ENCODE measurements around the gene EXD3.

GRCh38 chr9:137381501-137382443 is 41.2 kb downstream of the EXD3 start:
- TF ChIP-seq FOXA1 (IDR thresholded peaks at IDR 0.05) (no peak), FOXA1 (CRISPR knock-in tag; IDR thresholded peaks at IDR 0.05) (no peak), TFDP1 (CRISPR knock-in tag; IDR thresholded peaks at IDR 0.05; ENCODE audit: borderline replicate concordance) (no peak), FOSL2 (CRISPR knock-in tag; IDR thresholded peaks at IDR 0.05) (no peak), CTCF (CRISPR knock-in tag; IDR thresholded peaks at IDR 0.05) (no peak)
- TF ChIP-seq, protein P1, sequence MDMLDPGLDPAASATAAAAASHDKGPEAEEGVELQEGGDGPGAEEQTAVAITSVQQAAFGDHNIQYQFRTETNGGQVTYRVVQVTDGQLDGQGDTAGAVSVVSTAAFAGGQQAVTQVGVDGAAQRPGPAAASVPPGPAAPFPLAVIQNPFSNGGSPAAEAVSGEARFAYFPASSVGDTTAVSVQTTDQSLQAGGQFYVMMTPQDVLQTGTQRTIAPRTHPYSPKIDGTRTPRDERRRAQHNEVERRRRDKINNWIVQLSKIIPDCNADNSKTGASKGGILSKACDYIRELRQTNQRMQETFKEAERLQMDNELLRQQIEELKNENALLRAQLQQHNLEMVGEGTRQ (IDR thresholded peaks at IDR 0.05; ENCODE audit: low read depth, low read length) = no peak
- TF ChIP-seq, protein P1 (CRISPR knock-in tag; IDR thresholded peaks at IDR 0.05; ENCODE audit: borderline replicate concordance) = no peak
